WTC11 (cell line): ENCODE measurements around the gene ANKRD28. TPM values are rescaled to one million over a fixed set of nuclear protein-coding genes. Genes with fewer than 3 reads are reported as not detected.

ENCODE experiments used
- ATAC-seq: fragments of 200-7000 bp; cut with Tn5 transposase; 2 replicates; pipeline ENCODE4 v1.10.0; 2021; ENCODE audit warnings: mild to moderate bottlenecking, moderate library complexity
- CTCF ChIA-PET: fragments of 300-600 bp; sonication (Branson Sonifier 250); formaldehyde crosslinking; loops from one replicate; lab custom pipeline; 2021; ENCODE audit warnings: antibody characterized with exemption; lab: Charles Lee
- POLR2A ChIA-PET: fragments of 350-600 bp; sonication (Branson Sonifier 250); formaldehyde crosslinking; loops from one replicate; lab custom pipeline; 2021; ENCODE audit warnings: antibody characterized with exemption; lab: Charles Lee
- DNase-seq: peaks from one replicate; pipeline ENCODE4 v3.0.0; 2021; ENCODE audit warnings: low spot score
- H3K27ac Mint-ChIP-seq: 2 replicates; pipeline ENCODE4 v1.8.0; 2021; ENCODE audit warnings: mixed read lengths
- H3K27me3 Mint-ChIP-seq: 2 replicates; pipeline ENCODE4 v1.8.0; 2021; ENCODE audit warnings: low read depth, mild to moderate bottlenecking, moderate library complexity, mixed read lengths
- H3K36me3 Mint-ChIP-seq: 2 replicates; pipeline ENCODE4 v1.8.0; 2021; ENCODE audit warnings: mixed read lengths
- H3K4me1 Mint-ChIP-seq: 2 replicates; pipeline ENCODE4 v1.8.0; 2022; ENCODE audit warnings: mixed read lengths
- H3K4me3 Mint-ChIP-seq: 2 replicates; pipeline ENCODE4 v1.8.0; 2021; ENCODE audit warnings: mild to moderate bottlenecking, moderate library complexity, mixed read lengths
- H3K9me3 Mint-ChIP-seq: 2 replicates; pipeline ENCODE4 v1.8.0; 2021; ENCODE audit warnings: mixed read lengths
- CREM ChIP-seq: sonication (generic); formaldehyde crosslinking; IDR thresholded peaks from 2 replicates; pipeline ENCODE4 v1.8.1; 2022; ENCODE audit warnings: mild to moderate bottlenecking, missing genetic modification reagents, moderate library complexity
- GABPB1 ChIP-seq: sonication (generic); formaldehyde crosslinking; IDR thresholded peaks from 2 replicates; pipeline ENCODE4 v1.8.1; 2023; ENCODE audit warnings: mild to moderate bottlenecking, missing genetic modification reagents
- GRHL2 ChIP-seq: fragments of 250-450 bp; sonication (Bioruptor Pico); IDR thresholded peaks from 2 replicates; pipeline ENCODE4 v1.8.0; 2022; ENCODE audit warnings: mild to moderate bottlenecking, moderate library complexity; ENCODE audit not compliant: insufficient replicate concordance, severe bottlenecking
- NFE2L1 ChIP-seq: sonication (generic); formaldehyde crosslinking; IDR thresholded peaks from 2 replicates; pipeline ENCODE4 v1.8.1; 2023; ENCODE audit warnings: missing genetic modification reagents
- NR1H2 ChIP-seq: sonication (generic); formaldehyde crosslinking; IDR thresholded peaks from 2 replicates; pipeline ENCODE4 v1.9.0; 2021; ENCODE audit warnings: mild to moderate bottlenecking, moderate library complexity, missing genetic modification reagents
- NR2C2 ChIP-seq: sonication (generic); formaldehyde crosslinking; IDR thresholded peaks from 2 replicates; pipeline ENCODE4 v1.8.0; 2022; ENCODE audit warnings: mild to moderate bottlenecking, missing genetic modification reagents
- TCF7 ChIP-seq: sonication (generic); formaldehyde crosslinking; IDR thresholded peaks from 2 replicates; pipeline ENCODE4 v1.8.0; 2022; ENCODE audit warnings: mild to moderate bottlenecking, low read depth, missing genetic modification reagents, moderate library complexity
- ZNF138 ChIP-seq: sonication (generic); formaldehyde crosslinking; conservative IDR thresholded peaks from 2 replicates; pipeline ENCODE4 v1.8.1; 2022; ENCODE audit warnings: mild to moderate bottlenecking, moderate library complexity, missing genetic modification reagents
- total RNA-seq: library from RNA; stranded (reverse); gene quantifications from 3 replicates; pipeline ENCODE4 v1.2.3, GENCODE V29; 2021
- TF ChIP-seq, protein P1 (sequence below): sonication (generic); formaldehyde crosslinking; conservative IDR thresholded peaks from 2 replicates; pipeline ENCODE4 v1.8.1; 2023; ENCODE audit warnings: mild to moderate bottlenecking, low read depth, missing genetic modification reagents, moderate library complexity
- TF ChIP-seq, protein P2 (sequence below): sonication (generic); formaldehyde crosslinking; IDR thresholded peaks from 2 replicates; pipeline ENCODE4 v1.8.1; 2023; ENCODE audit warnings: mild to moderate bottlenecking, missing genetic modification reagents
- TF ChIP-seq, protein P3 (sequence below): fragments of 250-450 bp; sonication (Bioruptor Pico); IDR thresholded peaks from 2 replicates; pipeline ENCODE4 v1.9.0; 2021; ENCODE audit warnings: mild to moderate bottlenecking, borderline replicate concordance
- TF ChIP-seq, protein P4 (sequence below): fragments of 250-450 bp; sonication (Bioruptor Pico); IDR thresholded peaks from 2 replicates; pipeline ENCODE4 v1.9.0; 2021; ENCODE audit warnings: moderate library complexity, mild to moderate bottlenecking, inconsistent platforms, borderline replicate concordance
- TF ChIP-seq, protein P5 (sequence below): sonication (generic); formaldehyde crosslinking; conservative IDR thresholded peaks from 2 replicates; pipeline ENCODE4 v1.8.1; 2022; ENCODE audit warnings: mild to moderate bottlenecking, missing genetic modification reagents
- TF ChIP-seq, protein P6 (sequence below): sonication (generic); formaldehyde crosslinking; IDR thresholded peaks from 2 replicates; pipeline ENCODE4 v1.8.1; 2022; ENCODE audit warnings: mild to moderate bottlenecking, missing genetic modification reagents, moderate library complexity, borderline replicate concordance
- TF ChIP-seq, protein P7 (sequence below): sonication (generic); formaldehyde crosslinking; IDR thresholded peaks from 2 replicates; pipeline ENCODE4 v1.8.1; 2023; ENCODE audit warnings: mild to moderate bottlenecking, moderate library complexity, missing genetic modification reagents
- TF ChIP-seq, protein P8 (sequence below): sonication (generic); formaldehyde crosslinking; IDR thresholded peaks from 2 replicates; pipeline ENCODE4 v1.8.0; 2022; ENCODE audit warnings: mild to moderate bottlenecking, missing genetic modification reagents
- TF ChIP-seq, protein P9 (sequence below): sonication (generic); formaldehyde crosslinking; IDR thresholded peaks from 2 replicates; pipeline ENCODE4 v1.8.1; 2022; ENCODE audit warnings: mild to moderate bottlenecking, moderate library complexity, missing genetic modification reagents
- TF ChIP-seq, protein P10 (sequence below): sonication (generic); formaldehyde crosslinking; IDR thresholded peaks from 2 replicates; pipeline ENCODE4 v1.8.0; 2022; ENCODE audit warnings: mild to moderate bottlenecking, missing genetic modification reagents
- TF ChIP-seq, protein P11 (sequence below): sonication (generic); formaldehyde crosslinking; IDR thresholded peaks from 2 replicates; pipeline ENCODE4 v1.8.1; 2023; ENCODE audit warnings: mild to moderate bottlenecking, missing genetic modification reagents, moderate library complexity

The ANKRD28 gene
- total RNA-seq, 1 experiment from 2014 or later, result 51.6 TPM

DNA sequence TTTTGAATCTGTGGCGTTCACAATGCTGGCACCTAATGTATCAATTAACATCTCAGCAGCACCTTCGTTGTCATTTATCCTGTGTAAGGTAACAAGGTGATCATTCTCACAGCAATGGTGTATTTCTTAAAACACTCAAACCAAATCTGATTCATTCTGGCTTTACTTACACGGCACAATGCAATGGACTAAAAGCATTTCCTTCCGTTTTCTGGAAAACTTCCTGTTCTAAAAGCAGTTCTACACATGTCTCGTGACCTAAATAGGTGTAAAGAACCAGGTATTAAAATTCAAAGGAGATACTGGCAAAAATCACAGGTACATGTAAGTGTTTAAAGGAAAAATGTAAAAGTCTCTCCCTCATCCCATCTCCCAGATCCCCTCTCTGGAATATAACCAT lies 118.5 kb downstream of the ANKRD28 start:
- CTCF ChIA-PET, result no interaction called here
- DNase-seq (no peak), ATAC-seq (no peak)
- Mint-ChIP-seq H3K4me3 (no peak overlapping the region), H3K36me3 (peaks cover 31% of the 10 kb centered on the region), H3K27ac (0 out of 2 replicates have a peak overlapping the region, but pooled peaks have one; percentile 38), H3K9me3 (no peaks in the 10 kb centered on the region), H3K27me3 (no peaks in the 10 kb centered on the region), H3K4me1 (no peaks in the 10 kb centered on the region)
- POLR2A ChIA-PET, result no interaction called here
- TF ChIP-seq, protein P1, sequence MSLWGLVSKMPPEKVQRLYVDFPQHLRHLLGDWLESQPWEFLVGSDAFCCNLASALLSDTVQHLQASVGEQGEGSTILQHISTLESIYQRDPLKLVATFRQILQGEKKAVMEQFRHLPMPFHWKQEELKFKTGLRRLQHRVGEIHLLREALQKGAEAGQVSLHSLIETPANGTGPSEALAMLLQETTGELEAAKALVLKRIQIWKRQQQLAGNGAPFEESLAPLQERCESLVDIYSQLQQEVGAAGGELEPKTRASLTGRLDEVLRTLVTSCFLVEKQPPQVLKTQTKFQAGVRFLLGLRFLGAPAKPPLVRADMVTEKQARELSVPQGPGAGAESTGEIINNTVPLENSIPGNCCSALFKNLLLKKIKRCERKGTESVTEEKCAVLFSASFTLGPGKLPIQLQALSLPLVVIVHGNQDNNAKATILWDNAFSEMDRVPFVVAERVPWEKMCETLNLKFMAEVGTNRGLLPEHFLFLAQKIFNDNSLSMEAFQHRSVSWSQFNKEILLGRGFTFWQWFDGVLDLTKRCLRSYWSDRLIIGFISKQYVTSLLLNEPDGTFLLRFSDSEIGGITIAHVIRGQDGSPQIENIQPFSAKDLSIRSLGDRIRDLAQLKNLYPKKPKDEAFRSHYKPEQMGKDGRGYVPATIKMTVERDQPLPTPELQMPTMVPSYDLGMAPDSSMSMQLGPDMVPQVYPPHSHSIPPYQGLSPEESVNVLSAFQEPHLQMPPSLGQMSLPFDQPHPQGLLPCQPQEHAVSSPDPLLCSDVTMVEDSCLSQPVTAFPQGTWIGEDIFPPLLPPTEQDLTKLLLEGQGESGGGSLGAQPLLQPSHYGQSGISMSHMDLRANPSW (CRISPR knock-in tag), result no peak
- TF ChIP-seq, protein P2, sequence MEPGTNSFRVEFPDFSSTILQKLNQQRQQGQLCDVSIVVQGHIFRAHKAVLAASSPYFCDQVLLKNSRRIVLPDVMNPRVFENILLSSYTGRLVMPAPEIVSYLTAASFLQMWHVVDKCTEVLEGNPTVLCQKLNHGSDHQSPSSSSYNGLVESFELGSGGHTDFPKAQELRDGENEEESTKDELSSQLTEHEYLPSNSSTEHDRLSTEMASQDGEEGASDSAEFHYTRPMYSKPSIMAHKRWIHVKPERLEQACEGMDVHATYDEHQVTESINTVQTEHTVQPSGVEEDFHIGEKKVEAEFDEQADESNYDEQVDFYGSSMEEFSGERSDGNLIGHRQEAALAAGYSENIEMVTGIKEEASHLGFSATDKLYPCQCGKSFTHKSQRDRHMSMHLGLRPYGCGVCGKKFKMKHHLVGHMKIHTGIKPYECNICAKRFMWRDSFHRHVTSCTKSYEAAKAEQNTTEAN, result no peak
- TF ChIP-seq CREM (CRISPR knock-in tag) (no peak), NFE2L1 (CRISPR knock-in tag) (no peak), ZNF138 (CRISPR knock-in tag) (no peak), GRHL2 (no peak), GABPB1 (CRISPR knock-in tag) (no peak), NR1H2 (CRISPR knock-in tag) (no peak), NR2C2 (CRISPR knock-in tag) (no peak), TCF7 (CRISPR knock-in tag) (no peak)
- TF ChIP-seq, protein P3, sequence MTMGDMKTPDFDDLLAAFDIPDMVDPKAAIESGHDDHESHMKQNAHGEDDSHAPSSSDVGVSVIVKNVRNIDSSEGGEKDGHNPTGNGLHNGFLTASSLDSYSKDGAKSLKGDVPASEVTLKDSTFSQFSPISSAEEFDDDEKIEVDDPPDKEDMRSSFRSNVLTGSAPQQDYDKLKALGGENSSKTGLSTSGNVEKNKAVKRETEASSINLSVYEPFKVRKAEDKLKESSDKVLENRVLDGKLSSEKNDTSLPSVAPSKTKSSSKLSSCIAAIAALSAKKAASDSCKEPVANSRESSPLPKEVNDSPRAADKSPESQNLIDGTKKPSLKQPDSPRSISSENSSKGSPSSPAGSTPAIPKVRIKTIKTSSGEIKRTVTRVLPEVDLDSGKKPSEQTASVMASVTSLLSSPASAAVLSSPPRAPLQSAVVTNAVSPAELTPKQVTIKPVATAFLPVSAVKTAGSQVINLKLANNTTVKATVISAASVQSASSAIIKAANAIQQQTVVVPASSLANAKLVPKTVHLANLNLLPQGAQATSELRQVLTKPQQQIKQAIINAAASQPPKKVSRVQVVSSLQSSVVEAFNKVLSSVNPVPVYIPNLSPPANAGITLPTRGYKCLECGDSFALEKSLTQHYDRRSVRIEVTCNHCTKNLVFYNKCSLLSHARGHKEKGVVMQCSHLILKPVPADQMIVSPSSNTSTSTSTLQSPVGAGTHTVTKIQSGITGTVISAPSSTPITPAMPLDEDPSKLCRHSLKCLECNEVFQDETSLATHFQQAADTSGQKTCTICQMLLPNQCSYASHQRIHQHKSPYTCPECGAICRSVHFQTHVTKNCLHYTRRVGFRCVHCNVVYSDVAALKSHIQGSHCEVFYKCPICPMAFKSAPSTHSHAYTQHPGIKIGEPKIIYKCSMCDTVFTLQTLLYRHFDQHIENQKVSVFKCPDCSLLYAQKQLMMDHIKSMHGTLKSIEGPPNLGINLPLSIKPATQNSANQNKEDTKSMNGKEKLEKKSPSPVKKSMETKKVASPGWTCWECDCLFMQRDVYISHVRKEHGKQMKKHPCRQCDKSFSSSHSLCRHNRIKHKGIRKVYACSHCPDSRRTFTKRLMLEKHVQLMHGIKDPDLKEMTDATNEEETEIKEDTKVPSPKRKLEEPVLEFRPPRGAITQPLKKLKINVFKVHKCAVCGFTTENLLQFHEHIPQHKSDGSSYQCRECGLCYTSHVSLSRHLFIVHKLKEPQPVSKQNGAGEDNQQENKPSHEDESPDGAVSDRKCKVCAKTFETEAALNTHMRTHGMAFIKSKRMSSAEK, result no peak
- TF ChIP-seq, protein P4, sequence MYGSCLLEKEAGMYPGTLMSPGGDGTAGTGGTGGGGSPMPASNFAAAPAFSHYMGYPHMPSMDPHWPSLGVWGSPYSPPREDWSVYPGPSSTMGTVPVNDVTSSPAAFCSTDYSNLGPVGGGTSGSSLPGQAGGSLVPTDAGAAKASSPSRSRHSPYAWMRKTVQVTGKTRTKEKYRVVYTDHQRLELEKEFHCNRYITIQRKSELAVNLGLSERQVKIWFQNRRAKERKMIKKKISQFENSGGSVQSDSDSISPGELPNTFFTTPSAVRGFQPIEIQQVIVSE, result no peak
- TF ChIP-seq, protein P5, sequence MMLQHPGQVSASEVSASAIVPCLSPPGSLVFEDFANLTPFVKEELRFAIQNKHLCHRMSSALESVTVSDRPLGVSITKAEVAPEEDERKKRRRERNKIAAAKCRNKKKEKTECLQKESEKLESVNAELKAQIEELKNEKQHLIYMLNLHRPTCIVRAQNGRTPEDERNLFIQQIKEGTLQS (CRISPR knock-in tag), result no peak
- TF ChIP-seq, protein P6, sequence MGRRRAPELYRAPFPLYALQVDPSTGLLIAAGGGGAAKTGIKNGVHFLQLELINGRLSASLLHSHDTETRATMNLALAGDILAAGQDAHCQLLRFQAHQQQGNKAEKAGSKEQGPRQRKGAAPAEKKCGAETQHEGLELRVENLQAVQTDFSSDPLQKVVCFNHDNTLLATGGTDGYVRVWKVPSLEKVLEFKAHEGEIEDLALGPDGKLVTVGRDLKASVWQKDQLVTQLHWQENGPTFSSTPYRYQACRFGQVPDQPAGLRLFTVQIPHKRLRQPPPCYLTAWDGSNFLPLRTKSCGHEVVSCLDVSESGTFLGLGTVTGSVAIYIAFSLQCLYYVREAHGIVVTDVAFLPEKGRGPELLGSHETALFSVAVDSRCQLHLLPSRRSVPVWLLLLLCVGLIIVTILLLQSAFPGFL (CRISPR knock-in tag), result no peak
- TF ChIP-seq, protein P7, sequence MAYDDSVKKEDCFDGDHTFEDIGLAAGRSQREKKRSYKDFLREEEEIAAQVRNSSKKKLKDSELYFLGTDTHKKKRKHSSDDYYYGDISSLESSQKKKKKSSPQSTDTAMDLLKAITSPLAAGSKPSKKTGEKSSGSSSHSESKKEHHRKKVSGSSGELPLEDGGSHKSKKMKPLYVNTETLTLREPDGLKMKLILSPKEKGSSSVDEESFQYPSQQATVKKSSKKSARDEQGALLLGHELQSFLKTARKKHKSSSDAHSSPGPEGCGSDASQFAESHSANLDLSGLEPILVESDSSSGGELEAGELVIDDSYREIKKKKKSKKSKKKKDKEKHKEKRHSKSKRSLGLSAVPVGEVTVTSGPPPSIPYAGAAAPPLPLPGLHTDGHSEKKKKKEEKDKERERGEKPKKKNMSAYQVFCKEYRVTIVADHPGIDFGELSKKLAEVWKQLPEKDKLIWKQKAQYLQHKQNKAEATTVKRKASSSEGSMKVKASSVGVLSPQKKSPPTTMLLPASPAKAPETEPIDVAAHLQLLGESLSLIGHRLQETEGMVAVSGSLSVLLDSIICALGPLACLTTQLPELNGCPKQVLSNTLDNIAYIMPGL (CRISPR knock-in tag), result no peak
- TF ChIP-seq, protein P8, sequence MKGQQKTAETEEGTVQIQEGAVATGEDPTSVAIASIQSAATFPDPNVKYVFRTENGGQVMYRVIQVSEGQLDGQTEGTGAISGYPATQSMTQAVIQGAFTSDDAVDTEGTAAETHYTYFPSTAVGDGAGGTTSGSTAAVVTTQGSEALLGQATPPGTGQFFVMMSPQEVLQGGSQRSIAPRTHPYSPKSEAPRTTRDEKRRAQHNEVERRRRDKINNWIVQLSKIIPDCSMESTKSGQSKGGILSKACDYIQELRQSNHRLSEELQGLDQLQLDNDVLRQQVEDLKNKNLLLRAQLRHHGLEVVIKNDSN (CRISPR knock-in tag), result no peak
- TF ChIP-seq, protein P9, sequence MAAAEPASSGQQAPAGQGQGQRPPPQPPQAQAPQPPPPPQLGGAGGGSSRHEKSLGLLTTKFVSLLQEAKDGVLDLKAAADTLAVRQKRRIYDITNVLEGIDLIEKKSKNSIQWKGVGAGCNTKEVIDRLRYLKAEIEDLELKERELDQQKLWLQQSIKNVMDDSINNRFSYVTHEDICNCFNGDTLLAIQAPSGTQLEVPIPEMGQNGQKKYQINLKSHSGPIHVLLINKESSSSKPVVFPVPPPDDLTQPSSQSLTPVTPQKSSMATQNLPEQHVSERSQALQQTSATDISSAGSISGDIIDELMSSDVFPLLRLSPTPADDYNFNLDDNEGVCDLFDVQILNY (CRISPR knock-in tag), result no peak
- TF ChIP-seq, protein P10, sequence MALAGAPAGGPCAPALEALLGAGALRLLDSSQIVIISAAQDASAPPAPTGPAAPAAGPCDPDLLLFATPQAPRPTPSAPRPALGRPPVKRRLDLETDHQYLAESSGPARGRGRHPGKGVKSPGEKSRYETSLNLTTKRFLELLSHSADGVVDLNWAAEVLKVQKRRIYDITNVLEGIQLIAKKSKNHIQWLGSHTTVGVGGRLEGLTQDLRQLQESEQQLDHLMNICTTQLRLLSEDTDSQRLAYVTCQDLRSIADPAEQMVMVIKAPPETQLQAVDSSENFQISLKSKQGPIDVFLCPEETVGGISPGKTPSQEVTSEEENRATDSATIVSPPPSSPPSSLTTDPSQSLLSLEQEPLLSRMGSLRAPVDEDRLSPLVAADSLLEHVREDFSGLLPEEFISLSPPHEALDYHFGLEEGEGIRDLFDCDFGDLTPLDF (CRISPR knock-in tag), result no peak
- TF ChIP-seq, protein P11, sequence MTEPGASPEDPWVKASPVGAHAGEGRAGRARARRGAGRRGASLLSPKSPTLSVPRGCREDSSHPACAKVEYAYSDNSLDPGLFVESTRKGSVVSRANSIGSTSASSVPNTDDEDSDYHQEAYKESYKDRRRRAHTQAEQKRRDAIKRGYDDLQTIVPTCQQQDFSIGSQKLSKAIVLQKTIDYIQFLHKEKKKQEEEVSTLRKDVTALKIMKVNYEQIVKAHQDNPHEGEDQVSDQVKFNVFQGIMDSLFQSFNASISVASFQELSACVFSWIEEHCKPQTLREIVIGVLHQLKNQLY (CRISPR knock-in tag), result no peak
